Cerebellar cortex (tissue), 1 donor: Measurements from ENCODE around the gene ADGRD1.
"Not testable (repeated sequence)": the region's sequence is repeated elsewhere in the genome, so short reads cannot be mapped to it uniquely, and the experiment has no call there.

Experiments used
- DNase-seq: peaks from one replicate; pipeline ENCODE4 v3.0.0-alpha.2; 2015; ENCODE audit warnings: low spot score

The ADGRD1 gene

GRCh38 chr12:131121705-131122405, 168.1 kb downstream of the ADGRD1 start:
- DNase-seq: no peak

DNA sequence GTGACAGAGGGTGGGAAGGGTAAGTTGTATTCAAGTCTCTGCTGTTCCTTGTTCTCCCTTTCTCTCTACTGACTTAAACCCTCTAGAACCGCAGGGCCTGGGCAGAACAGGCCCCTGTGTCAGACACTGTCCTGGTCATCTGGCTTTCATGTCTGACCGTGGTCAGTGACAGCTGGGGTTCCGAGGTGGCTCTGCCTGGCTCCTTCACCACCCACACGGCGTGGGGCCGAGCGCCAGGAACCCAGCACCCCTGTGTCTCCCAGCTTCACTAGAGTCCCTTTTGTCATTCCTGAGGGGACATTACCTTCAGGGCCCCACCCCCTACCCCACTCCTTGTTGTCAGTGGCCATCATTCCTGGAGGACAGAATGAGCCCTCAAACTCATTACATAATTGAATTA, 168.9 kb downstream of the ADGRD1 start:
- DNase-seq: no peak

DNA sequence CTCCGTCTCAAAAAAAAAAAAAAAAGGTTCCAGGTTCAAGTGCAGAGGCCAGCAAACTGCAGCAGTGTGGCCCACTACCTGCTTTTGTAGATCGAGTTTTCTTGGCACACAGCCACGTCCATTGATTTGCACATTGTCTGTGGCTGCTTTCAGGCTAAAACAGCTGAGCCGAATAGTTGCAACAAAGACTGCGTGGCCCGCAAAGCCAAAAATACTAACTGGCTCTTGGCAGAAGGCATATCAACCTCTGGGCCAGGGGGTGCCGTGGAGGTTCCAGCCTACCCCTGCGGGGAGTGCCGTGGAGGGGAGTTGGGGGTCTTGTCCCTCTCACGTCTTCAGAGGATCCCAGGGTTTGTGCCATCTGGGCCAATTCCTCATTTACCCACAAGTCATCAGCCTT, 170.1 kb downstream of the ADGRD1 start:
- DNase-seq: no peak

DNA sequence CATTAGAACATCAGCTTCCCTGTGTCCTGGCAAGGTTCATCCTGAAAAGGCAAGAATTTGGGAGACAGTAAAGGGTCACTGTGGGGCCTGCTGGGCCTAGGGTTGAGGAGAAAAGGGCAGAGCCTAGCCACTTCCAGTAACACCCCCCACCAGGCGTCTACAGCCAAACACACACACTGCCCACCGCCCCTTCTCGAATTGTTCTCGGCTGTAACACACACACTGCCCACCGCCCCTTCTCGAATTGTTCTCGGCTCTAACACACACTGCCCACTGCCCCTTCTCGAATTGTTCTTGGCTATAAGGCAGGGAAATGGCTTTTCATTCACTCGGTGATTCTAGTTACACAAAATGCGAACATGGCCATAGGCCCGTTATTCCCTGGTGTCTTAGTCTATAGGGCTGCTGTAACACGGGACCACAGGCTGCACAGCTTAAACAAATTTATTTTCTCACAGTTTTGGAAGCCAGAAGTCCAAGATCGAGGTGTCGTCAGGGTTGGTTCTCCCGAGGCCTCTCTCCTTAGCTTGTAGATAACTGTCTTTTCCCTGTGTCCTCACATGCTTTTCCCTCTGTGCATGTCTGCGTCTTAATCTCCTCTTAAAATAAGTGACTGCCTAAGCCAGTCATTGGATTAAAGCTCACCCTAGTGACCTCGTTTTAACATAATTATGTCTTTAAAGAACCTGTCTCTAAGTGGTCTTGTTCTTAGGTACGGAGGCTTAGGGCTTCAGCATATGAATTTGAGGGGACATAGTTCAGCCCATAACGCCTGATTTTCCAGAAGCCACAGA, 171.0 kb downstream of the ADGRD1 start:
- DNase-seq: no peak

- no peak for DNase-seq
Observed at GRCh38 chr12:131126662-131127173, 173.0 kb downstream of the ADGRD1 start.

- DNase-seq: no peak
Observed at GRCh38 chr12:131128556-131128955, 174.8 kb downstream of the ADGRD1 start.

GRCh38 chr12:131128966-131129619, 175.4 kb downstream of the ADGRD1 start:
- not testable (repeated sequence) for DNase-seq

- no peak for DNase-seq
Observed at GRCh38 chr12:131129839-131130238, 176.1 kb downstream of the ADGRD1 start.

DNA sequence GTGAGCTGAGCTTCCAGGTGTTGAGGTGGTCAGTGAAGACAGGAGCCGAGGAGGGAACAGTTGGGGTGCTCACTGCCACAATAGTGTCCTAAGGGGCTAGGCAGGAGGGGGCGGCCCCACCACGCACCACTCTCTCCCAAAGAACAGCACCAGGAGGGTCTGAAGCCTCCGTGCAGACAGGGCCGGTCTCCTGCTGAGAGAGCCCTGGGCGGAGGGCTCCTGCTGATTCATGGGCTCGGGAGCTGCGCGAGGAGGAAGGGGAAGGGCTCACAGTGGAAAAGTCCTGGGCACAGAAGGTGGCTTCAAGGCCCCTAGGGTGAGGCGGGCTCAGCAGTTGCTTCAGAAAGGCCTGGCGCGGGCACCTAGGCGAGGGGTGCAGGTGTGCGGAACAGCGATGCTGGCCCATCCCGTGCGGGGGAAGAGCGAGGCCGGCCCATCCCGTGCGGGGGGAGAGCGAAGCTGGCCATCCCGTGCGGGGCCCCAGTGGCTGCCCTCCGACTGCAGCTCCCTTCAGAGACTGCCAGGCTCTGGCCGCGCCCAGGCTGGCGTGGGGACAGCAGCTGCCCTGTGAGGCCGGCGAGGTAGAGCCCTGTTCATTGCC, 176.7 kb downstream of the ADGRD1 start:
- DNase-seq: no peak

- DNase-seq: no peak
Observed at GRCh38 chr12:131131077-131131807, 177.5 kb downstream of the ADGRD1 start.

GRCh38 chr12:131131808-131132117, 178.1 kb downstream of the ADGRD1 start:
- DNase-seq: no peak

- DNase-seq: peak; percentile 42
Observed at GRCh38 chr12:131132118-131132892, 178.6 kb downstream of the ADGRD1 start.

- no peak for DNase-seq
Observed at GRCh38 chr12:131133015-131133905, 179.6 kb downstream of the ADGRD1 start.

DNA sequence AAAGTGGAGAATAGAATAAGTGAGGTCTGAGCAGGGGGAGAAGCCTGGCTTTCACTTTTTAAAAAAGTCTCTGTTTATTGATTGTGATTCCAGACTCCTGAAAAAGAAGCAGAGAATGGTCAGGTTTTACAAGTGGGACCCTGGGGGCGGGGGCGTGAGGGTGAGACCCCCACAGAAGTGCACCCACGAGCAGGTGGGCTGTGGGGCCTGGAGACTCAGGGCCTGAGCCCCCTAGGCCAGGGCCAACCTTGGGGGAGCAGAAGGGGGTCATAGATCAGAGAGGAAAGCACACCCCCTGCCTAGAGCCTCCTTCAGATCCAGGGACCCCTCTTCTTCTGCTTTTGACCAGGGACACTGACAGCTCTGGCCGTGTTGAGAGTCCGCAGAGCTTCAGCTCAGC, 180.3 kb downstream of the ADGRD1 start:
- DNase-seq: no peak

- DNase-seq: no peak
Observed at GRCh38 chr12:131134523-131135310, 181.0 kb downstream of the ADGRD1 start.

- DNase-seq: no peak
Observed at GRCh38 chr12:131135311-131135785, 181.6 kb downstream of the ADGRD1 start.

DNA sequence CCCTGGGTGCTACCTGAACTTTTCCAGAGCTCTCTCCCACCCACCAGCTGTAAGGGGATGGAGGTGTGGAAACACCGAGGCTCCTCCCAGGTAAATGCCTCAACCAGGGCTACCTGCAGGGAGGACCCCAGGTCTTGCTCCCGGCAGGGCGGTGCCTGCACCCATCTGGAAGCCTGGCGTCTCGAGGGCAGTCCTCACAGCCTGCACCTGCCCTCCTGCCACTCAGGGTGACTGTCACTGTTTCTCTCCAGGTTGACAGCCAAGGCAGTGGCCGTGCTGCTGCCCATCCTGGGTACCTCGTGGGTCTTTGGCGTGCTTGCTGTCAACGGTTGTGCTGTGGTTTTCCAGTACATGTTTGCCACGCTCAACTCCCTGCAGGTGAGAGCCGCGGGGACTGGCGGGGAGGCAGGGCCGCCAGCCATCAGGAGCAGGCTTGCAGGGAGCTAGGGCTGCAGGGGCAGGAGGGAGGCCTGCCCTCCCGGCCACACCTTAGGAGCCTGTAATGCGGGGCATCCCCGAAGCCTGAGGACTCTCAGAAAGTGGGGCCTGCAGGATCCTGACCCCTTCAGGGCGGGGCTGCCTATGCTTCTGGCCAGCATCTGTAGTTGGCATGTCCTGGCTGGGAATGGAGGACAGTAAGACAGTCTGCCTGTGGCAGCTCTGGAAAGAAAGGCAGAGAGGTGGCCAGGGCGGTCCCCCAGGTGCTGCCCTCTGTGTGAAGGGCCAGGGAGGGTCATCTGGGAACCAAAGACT, 182.3 kb downstream of the ADGRD1 start:
- DNase-seq: no peak

- DNase-seq: no peak
Observed at GRCh38 chr12:131136539-131136872, 182.8 kb downstream of the ADGRD1 start.
